Esophagus squamous epithelium (tissue), 5 donors: ENCODE results near the gene NFIL3. TPM values are rescaled to one million over a fixed set of nuclear protein-coding genes. Genes with fewer than 3 reads are reported as not detected.

Experiments used
- DNase-seq: peaks from one replicate; lab custom pipeline; 2025; lab: John Stamatoyannopoulos, UW
- H3K27ac ChIP-seq, 4 donors: fragments of 200-600 bp; sonication (generic); one replicate each; pipeline ENCODE4 v1.5.1; 2016 to 2019; ENCODE audit warnings: mild to moderate bottlenecking in 1 of 4
- H3K27me3 ChIP-seq, 4 donors: fragments of 200-600 bp; sonication (generic); 1 replicate in 3 of 4; 2 replicates in 1 of 4; pipeline versions ENCODE4 v1.5.1 to v1.6.0; 2017 to 2021; ENCODE audit warnings: antibody characterized with exemption in 1 of 4
- H3K36me3 ChIP-seq, 3 donors: fragments of 200-600 bp; sonication (generic); one replicate each; pipeline ENCODE4 v1.5.1; 2016 to 2019
- H3K4me1 ChIP-seq, 3 donors: fragments of 200-600 bp; sonication (generic); one replicate each; pipeline ENCODE4 v1.5.1; 2017 to 2019
- H3K4me3 ChIP-seq, 4 donors: fragments of 200-600 bp; sonication (generic); 1 replicate in 3 of 4; 2 replicates in 1 of 4; pipeline ENCODE4 v1.5.1; 2016 to 2019; ENCODE audit warnings: mild to moderate bottlenecking in 2 of 4, moderate library complexity in 1 of 4
- H3K9me3 ChIP-seq, 3 donors: fragments of 200-600 bp; sonication (generic); one replicate each; pipeline ENCODE4 v1.5.1; 2016 to 2019
- POLR2A ChIP-seq, 4 donors: fragments of 450-650 bp; IDR thresholded peaks; one replicate each; pipeline ENCODE4 v1.6.1; 2017; ENCODE audit warnings: antibody characterized with exemption in 4 of 4, mild to moderate bottlenecking in 4 of 4, moderate library complexity in 3 of 4
- WGBS, 2 donors: methylation state at CpG; one replicate each; pipeline ENCODE4 v1.1.5; 2018; 5-methylcytosine and 5-hydroxymethylcytosine counted together
- intact Hi-C: fragments of 100-400 bp; cut with DNase I; formaldehyde crosslinking; loops from one replicate; pipeline ENCODE4 v1.15.0; 2022
- total RNA-seq, 4 donors: library from RNA; depleted of rRNA; stranded (reverse); fragments of >200 nt; gene quantifications; one replicate each; pipeline ENCODE4 v1.1.0, GENCODE V29; 2016
- TF ChIP-seq, protein P1 (sequence below), 6 experiments: fragments of 450-650 bp in 4 of 6; fragments of 200-600 bp in 2 of 6; sonication (generic) in 2 of 6; IDR thresholded peaks; one replicate each; pipeline ENCODE4 v1.5.1; 2016 to 2019; ENCODE audit warnings: antibody characterized with exemption in 6 of 6, mild to moderate bottlenecking in 4 of 6, moderate library complexity in 4 of 6
- donor health status: DM: yes; HTN: yes; CAD: no.

The NFIL3 gene
- total RNA-seq, 4 donors from 2014 or later: 5.6 to 21.2 (median 16.3) TPM

DNA sequence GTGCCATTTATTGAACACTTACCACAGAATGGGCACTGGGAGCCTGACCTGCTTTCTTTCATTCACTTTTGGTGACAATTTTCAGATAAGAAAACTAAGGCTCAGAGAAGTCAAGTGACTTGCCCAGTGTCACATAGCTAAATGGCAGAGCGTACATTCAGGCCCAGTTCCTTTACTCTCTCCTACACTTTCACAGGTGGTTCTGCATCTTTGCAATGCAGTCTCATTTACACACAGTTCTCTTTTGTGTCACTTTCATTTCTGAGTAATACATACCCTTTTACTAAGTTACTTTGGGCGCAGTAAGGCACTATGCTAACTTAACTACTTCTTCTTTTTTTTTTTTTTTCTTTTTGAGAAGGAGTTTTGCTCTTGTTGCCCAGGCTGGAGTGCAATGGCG is 8.3 kb downstream of the NFIL3 start:
- TF ChIP-seq, protein P1, sequence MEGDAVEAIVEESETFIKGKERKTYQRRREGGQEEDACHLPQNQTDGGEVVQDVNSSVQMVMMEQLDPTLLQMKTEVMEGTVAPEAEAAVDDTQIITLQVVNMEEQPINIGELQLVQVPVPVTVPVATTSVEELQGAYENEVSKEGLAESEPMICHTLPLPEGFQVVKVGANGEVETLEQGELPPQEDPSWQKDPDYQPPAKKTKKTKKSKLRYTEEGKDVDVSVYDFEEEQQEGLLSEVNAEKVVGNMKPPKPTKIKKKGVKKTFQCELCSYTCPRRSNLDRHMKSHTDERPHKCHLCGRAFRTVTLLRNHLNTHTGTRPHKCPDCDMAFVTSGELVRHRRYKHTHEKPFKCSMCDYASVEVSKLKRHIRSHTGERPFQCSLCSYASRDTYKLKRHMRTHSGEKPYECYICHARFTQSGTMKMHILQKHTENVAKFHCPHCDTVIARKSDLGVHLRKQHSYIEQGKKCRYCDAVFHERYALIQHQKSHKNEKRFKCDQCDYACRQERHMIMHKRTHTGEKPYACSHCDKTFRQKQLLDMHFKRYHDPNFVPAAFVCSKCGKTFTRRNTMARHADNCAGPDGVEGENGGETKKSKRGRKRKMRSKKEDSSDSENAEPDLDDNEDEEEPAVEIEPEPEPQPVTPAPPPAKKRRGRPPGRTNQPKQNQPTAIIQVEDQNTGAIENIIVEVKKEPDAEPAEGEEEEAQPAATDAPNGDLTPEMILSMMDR (IDR thresholded peaks at IDR 0.05): no peak
- no peak for TF ChIP-seq POLR2A (IDR thresholded peaks at IDR 0.05)
- Histone ChIP-seq H3K36me3 (peaks cover 0 to 7% (median 2%) of the 10 kb centered on the region in 3 donors), H3K9me3 (no peaks in the 10 kb centered on the region), H3K27me3 (no peaks in the 10 kb centered on the region), H3K4me3 (no peak overlapping the region), H3K4me1 (peaks cover 3 to 62% (median 17%) of the 10 kb centered on the region in 3 donors), H3K27ac (no peak overlapping the region)
- intact Hi-C loops: loop anchor here (10.0 kb wide), 1 partner anchor 100 kb away; no protein-coding TSS in a partner anchor
- no peak for DNase-seq
- 72 to 82% methylated on average over 3 of the region's 3 CpGs for WGBS, 2 donors

DNA sequence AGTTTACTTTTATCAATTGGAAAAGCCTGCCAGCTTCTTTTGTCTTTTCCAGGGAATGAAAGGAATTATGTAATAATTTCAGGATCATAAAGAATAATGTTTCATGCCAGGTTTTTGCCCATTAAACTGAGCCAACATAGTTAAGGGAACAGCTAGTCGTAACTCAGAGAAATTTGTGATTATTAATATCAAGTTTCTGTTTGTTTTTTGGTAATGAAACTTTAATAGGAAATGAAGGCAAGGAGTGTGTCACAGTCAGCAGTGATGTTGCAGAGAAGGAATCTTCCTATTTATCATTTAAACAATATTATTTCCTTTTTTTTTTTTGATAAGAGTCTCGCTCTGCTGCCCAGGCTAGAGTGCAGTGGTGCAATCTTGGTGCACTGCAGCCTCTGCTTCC is 10.7 kb downstream of the NFIL3 start:
- no peak for DNase-seq
- 52 to 66% methylated on average over 2 of the region's 2 CpGs for whole genome bisulfite sequencing, 2 donors
- Histone ChIP-seq H3K36me3 (peaks cover 6 to 29% (median 7%) of the 10 kb centered on the region in 3 donors), H3K4me3 (no peak overlapping the region), H3K27ac (no peak overlapping the region), H3K27me3 (no peaks in the 10 kb centered on the region), H3K4me1 (peaks cover 0 to 38% (median 3%) of the 10 kb centered on the region in 3 donors), H3K9me3 (no peaks in the 10 kb centered on the region)
- intact Hi-C loops: loop anchor here (10.0 kb wide), 1 partner anchor 98 kb away; no protein-coding TSS in a partner anchor
- TF ChIP-seq POLR2A (IDR thresholded peaks at IDR 0.05): no peak
- TF ChIP-seq, protein P1 (IDR thresholded peaks at IDR 0.05): no peak

DNA sequence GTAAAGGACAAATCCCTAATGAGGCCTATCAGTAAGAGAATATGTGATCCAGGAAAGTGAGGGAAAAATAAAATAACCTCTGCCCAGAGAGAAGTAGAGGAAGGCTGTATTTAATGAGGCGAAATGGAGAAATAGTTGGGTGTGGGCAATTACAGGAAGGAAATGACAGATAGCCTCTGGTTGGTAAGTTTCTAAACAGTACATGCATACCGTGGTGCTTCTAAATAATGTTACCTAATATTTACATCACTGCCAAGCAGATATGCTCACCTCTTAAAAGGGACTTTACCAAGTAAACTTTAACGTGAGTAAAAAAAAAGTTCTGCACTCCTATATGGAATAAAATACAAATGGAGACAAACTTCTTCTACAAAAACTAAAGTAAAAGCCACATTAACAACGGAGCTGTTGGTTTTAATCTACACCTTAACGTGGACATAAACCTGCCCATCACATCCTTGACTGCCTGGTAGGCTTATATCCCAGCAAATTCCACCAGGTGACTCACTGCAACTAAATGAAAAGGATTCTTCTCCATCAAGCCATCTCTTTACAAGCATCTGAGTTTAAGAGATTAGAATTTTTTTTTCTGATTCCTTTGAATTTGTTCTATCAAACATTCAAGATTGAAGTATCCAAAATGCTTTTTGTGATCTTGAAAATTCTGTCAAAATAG is 12.4 kb downstream of the NFIL3 start:
- no peak for TF ChIP-seq POLR2A (IDR thresholded peaks at IDR 0.05)
- TF ChIP-seq, protein P1 (IDR thresholded peaks at IDR 0.05): no peak
- Histone ChIP-seq H3K36me3 (peaks cover 6 to 45% (median 10%) of the 10 kb centered on the region in 3 donors), H3K27me3 (no peaks in the 10 kb centered on the region), H3K4me3 (no peak overlapping the region), H3K27ac (no peak overlapping the region), H3K4me1 (peaks cover 0 to 25% (median 3%) of the 10 kb centered on the region in 3 donors), H3K9me3 (no peaks in the 10 kb centered on the region)
- 53 to 55% methylated on average over 5 of the region's 5 CpGs for WGBS, 2 donors
- intact Hi-C loops: loop anchor here (10.0 kb wide), 1 partner anchor 96 kb away; no protein-coding TSS in a partner anchor
- DNase-seq: no peak

DNA sequence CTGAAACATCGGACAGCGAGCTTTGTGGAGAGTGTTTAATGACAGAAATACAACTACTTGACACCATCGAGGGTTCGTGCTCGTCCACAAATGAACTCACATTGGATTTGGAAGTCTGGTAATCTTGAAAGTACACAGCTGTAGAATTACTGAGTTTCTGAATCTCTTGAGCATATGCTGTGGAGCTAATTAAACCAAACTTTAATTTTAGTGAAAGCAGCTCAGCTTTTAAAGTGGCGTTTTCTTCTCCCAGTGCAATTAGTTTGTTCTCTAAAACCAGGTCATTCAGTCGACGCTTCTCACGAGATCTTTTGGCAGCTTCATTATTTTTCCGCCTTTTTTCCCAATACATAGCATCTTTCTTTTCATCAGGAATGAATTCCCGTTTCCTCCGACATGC is 13.5 kb downstream of the NFIL3 start:
- intact Hi-C loops: loop anchor here (10.0 kb wide), 1 partner anchor 95 kb away; no protein-coding TSS in a partner anchor
- WGBS, 2 donors: 93 to 94% methylated on average over 12 of the region's 12 CpGs
- no peaks in the 10 kb centered on the region for H3K9me3 ChIP-seq
- peaks cover 6 to 52% (median 10%) of the 10 kb centered on the region in 3 donors for H3K36me3 ChIP-seq
- TF ChIP-seq, protein P1 (IDR thresholded peaks at IDR 0.05): no peak
- no peak for TF ChIP-seq POLR2A (IDR thresholded peaks at IDR 0.05)
- H3K27me3 ChIP-seq: no peaks in the 10 kb centered on the region
- H3K27ac ChIP-seq: no peak overlapping the region
- peaks cover 0 to 16% (median 3%) of the 10 kb centered on the region in 3 donors for H3K4me1 ChIP-seq
- DNase-seq: no peak
- H3K4me3 ChIP-seq: no peak overlapping the region

DNA sequence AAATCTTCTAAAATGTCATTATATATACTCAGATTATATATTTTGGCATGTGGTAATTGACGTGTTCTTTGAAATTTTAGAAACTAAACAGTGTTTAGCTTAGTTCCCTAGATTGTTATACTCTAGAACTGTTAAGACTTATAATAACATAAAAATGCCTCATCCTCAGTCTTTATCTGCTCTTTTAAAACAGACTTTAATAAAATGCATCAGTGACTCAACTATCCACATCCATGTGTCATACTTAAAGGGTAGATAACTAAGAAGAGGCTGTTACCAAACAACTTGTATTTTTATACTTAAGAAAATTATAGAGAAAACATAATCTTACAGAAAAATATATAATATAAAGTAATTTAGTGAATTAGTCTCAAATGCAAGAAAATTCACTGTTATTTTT is 15.2 kb downstream of the NFIL3 start:
- WGBS, 2 donors: 88 to 97% methylated on average over 1 of the region's 1 CpG
- DNase-seq: no peak
- intact Hi-C loops: no loop called here

More for the DNA sequence above, 15.2 kb downstream of the NFIL3 start:
- peaks cover 6 to 52% (median 10%) of the 10 kb centered on the region in 3 donors for H3K36me3 ChIP-seq
- H3K27me3 ChIP-seq: no peaks in the 10 kb centered on the region
- TF ChIP-seq POLR2A (IDR thresholded peaks at IDR 0.05): no peak
- TF ChIP-seq, protein P1 (IDR thresholded peaks at IDR 0.05): no peak
- H3K27ac ChIP-seq: no peak overlapping the region
- H3K4me1 ChIP-seq: peaks cover 0 to 8% (median 3%) of the 10 kb centered on the region in 3 donors
- no peaks in the 10 kb centered on the region for H3K9me3 ChIP-seq
- H3K4me3 ChIP-seq: no peak overlapping the region
